Parathyroid adenoma (tissue), 2 donors: Measurements from ENCODE around the gene SSPN.

Source experiments
- H2AFZ ChIP-seq: fragments of 300-600 bp; sonication (generic); one replicate; pipeline ENCODE4 v1.7.0; 2017; ENCODE audit warnings: antibody characterized with exemption, mild to moderate bottlenecking
- H3K27ac ChIP-seq: fragments of 300-600 bp; sonication (generic); one replicate; pipeline ENCODE4 v1.7.0; 2017
- H3K27me3 ChIP-seq: fragments of 300-600 bp; sonication (generic); one replicate; pipeline ENCODE4 v1.7.0; 2017; ENCODE audit warnings: low read length; ENCODE audit not compliant: control insufficient read depth, insufficient read depth
- H3K36me3 ChIP-seq: fragments of 300-600 bp; sonication (generic); one replicate; pipeline ENCODE4 v1.7.0; 2017; ENCODE audit warnings: low read length; ENCODE audit not compliant: control insufficient read depth, insufficient read depth
- H3K4me1 ChIP-seq: fragments of 300-600 bp; sonication (generic); one replicate; pipeline ENCODE4 v1.7.0; 2017; ENCODE audit warnings: control low read depth
- H3K4me2 ChIP-seq: fragments of 300-600 bp; sonication (generic); one replicate; pipeline ENCODE4 v1.7.0; 2017; ENCODE audit warnings: low read length
- H3K4me3 ChIP-seq: fragments of 300-600 bp; sonication (generic); one replicate; pipeline ENCODE4 v1.7.0; 2017; ENCODE audit warnings: low read depth, low read length
- H3K79me2 ChIP-seq: fragments of 300-600 bp; sonication (generic); one replicate; pipeline ENCODE4 v1.7.0; 2017; ENCODE audit warnings: control low read depth
- H3K9ac ChIP-seq: fragments of 300-600 bp; sonication (generic); one replicate; pipeline ENCODE4 v1.7.0; 2017; ENCODE audit warnings: mild to moderate bottlenecking
- H3K9me3 ChIP-seq: fragments of 300-600 bp; sonication (generic); one replicate; pipeline ENCODE4 v1.7.0; 2017; ENCODE audit warnings: low read length; ENCODE audit not compliant: control insufficient read depth
- CTCF ChIP-seq: fragments of 300-600 bp; sonication (generic); IDR thresholded peaks from one replicate; pipeline ENCODE4 v1.7.0; 2017; ENCODE audit warnings: antibody characterized with exemption, mild to moderate bottlenecking
- donor health status: primary hyperparathyroidism.

The SSPN gene

GRCh38 chr12:26158078-26158764 lies 37.2 kb upstream of the SSPN start:
- H3K9ac ChIP-seq: no peak overlapping the region
- no peaks in the 10 kb centered on the region for H3K4me1 ChIP-seq
- H3K9me3 ChIP-seq: no peaks in the 10 kb centered on the region
- H3K36me3 ChIP-seq: no peaks in the 10 kb centered on the region
- no peak overlapping the region for H3K27ac ChIP-seq
- no peaks in the 10 kb centered on the region for H3K79me2 ChIP-seq
- no peaks in the 10 kb centered on the region for H3K27me3 ChIP-seq
- no peak overlapping the region for H3K4me2 ChIP-seq
- TF ChIP-seq CTCF: no peak
- no peak overlapping the region for H3K4me3 ChIP-seq
- no peak overlapping the region for H2AFZ ChIP-seq

- Histone ChIP-seq H3K27ac (no peak overlapping the region), H3K79me2 (no peaks in the 10 kb centered on the region), H3K4me3 (no peak overlapping the region), H2AFZ (no peak overlapping the region), H3K36me3 (no peaks in the 10 kb centered on the region), H3K27me3 (no peaks in the 10 kb centered on the region), H3K9me3 (no peaks in the 10 kb centered on the region), H3K4me2 (no peak overlapping the region), H3K4me1 (no peaks in the 10 kb centered on the region), H3K9ac (no peak overlapping the region)
- TF ChIP-seq CTCF: no peak
Measured at GRCh38 chr12:26162174-26162573, 33.2 kb upstream of the SSPN start.

- H3K9me3 ChIP-seq: no peaks in the 10 kb centered on the region
- H3K9ac ChIP-seq: no peak overlapping the region
- no peak overlapping the region for H3K4me2 ChIP-seq
- no peaks in the 10 kb centered on the region for H3K27me3 ChIP-seq
- no peak for TF ChIP-seq CTCF
- no peak overlapping the region for H3K4me3 ChIP-seq
- H3K36me3 ChIP-seq: no peaks in the 10 kb centered on the region
- H3K4me1 ChIP-seq: no peaks in the 10 kb centered on the region
- H3K79me2 ChIP-seq: no peaks in the 10 kb centered on the region
- no peak overlapping the region for H3K27ac ChIP-seq
- H2AFZ ChIP-seq: no peak overlapping the region
Measured at GRCh38 chr12:26162905-26163304, 32.5 kb upstream of the SSPN start.

- H3K9me3 ChIP-seq: no peaks in the 10 kb centered on the region
- no peak for TF ChIP-seq CTCF
- no peak overlapping the region for H2AFZ ChIP-seq
- H3K36me3 ChIP-seq: no peaks in the 10 kb centered on the region
- H3K27ac ChIP-seq: no peak overlapping the region
- no peak overlapping the region for H3K4me3 ChIP-seq
- H3K9ac ChIP-seq: no peak overlapping the region
- no peaks in the 10 kb centered on the region for H3K4me1 ChIP-seq
- H3K79me2 ChIP-seq: no peaks in the 10 kb centered on the region
- H3K27me3 ChIP-seq: no peaks in the 10 kb centered on the region
- no peak overlapping the region for H3K4me2 ChIP-seq
Measured at GRCh38 chr12:26164118-26164517, 31.3 kb upstream of the SSPN start.

- H3K4me1 ChIP-seq: no peaks in the 10 kb centered on the region
- no peak overlapping the region for H3K9ac ChIP-seq
- TF ChIP-seq CTCF: no peak
- H3K4me2 ChIP-seq: no peak overlapping the region
- no peak overlapping the region for H3K27ac ChIP-seq
- no peak overlapping the region for H3K4me3 ChIP-seq
- no peaks in the 10 kb centered on the region for H3K27me3 ChIP-seq
- H3K36me3 ChIP-seq: no peaks in the 10 kb centered on the region
- no peak overlapping the region for H2AFZ ChIP-seq
- no peaks in the 10 kb centered on the region for H3K9me3 ChIP-seq
- H3K79me2 ChIP-seq: no peaks in the 10 kb centered on the region
Measured at GRCh38 chr12:26172013-26172412, 23.4 kb upstream of the SSPN start.
